ENCODE data around the gene EDDM3A.
"Not testable (repeated sequence)": the region's sequence is repeated elsewhere in the genome, so short reads cannot be mapped to it uniquely, and the experiment has no call there.

Gene EDDM3A

DNA sequence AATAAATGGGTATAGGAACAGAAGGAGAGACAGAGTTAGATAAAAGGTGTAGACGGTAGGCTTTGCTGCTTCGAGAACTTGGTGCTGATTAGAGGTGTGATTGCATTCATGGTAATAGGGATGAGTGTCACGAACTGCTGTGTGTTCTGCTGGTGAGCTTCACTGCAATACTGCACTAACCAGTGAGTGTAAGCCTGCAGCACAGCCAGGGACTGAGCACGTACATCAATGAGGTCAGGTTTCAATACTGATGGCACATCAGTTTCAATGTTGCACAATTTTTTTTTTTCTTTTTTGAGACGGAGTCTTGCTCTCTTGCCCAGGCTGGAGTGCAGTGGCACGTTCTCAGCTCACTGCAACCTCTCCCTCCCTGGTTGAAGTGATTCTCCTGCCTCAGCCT lies 24.9 kb upstream of the EDDM3A start:
- TF ChIP-seq, protein P1, sequence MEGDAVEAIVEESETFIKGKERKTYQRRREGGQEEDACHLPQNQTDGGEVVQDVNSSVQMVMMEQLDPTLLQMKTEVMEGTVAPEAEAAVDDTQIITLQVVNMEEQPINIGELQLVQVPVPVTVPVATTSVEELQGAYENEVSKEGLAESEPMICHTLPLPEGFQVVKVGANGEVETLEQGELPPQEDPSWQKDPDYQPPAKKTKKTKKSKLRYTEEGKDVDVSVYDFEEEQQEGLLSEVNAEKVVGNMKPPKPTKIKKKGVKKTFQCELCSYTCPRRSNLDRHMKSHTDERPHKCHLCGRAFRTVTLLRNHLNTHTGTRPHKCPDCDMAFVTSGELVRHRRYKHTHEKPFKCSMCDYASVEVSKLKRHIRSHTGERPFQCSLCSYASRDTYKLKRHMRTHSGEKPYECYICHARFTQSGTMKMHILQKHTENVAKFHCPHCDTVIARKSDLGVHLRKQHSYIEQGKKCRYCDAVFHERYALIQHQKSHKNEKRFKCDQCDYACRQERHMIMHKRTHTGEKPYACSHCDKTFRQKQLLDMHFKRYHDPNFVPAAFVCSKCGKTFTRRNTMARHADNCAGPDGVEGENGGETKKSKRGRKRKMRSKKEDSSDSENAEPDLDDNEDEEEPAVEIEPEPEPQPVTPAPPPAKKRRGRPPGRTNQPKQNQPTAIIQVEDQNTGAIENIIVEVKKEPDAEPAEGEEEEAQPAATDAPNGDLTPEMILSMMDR (conservative IDR thresholded peaks at IDR 0.05) = no peak

DNA sequence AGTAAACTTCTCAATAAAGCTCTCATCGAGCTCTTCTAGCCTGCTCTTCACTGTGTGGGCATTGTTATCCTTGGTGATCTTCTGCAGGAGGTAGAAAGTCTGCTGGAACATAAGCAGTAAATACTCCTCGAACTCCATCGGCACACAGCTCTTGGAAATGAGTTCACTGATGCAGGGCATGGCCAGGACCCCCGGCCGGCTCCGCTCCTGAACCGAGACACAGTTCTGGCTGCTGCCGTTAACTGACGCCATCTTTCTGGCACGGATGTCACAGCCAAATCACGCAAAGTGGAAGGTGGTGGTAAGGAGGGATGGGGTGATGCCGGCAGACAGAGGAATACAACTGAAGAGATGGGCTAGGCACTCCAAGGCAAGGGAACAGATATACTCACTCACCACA lies 23.7 kb upstream of the EDDM3A start:
- H3K27ac ChIP-seq = no peak overlapping the region
- TF ChIP-seq, protein P1 (conservative IDR thresholded peaks at IDR 0.05) = no peak

More for the DNA sequence above, 24.9 kb upstream of the EDDM3A start:
- H3K27ac ChIP-seq = peak overlapping the region; percentile 93

DNA sequence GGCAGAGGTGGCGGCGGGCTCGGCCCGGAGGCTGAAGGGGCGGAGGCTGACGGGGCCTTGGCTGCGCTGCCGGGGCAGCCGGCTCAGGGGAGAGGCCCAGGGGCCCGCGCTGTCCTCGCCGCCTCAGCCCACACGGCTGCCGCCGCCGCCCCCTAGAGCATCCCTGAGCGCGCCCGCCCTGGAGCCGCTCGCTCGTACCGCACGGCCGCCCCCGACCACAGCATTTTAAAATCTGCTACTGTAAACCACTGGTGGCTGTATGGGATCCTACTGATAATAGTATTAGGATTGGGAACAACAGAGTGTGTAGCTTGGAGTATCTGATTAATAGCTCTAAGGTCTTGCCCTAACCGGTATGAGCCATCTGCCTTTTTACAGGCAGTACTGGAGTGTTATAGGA lies 22.2 kb upstream of the EDDM3A start:
- TF ChIP-seq, protein P1 (conservative IDR thresholded peaks at IDR 0.05) = no peak
- no peak overlapping the region for H3K27ac ChIP-seq

DNA sequence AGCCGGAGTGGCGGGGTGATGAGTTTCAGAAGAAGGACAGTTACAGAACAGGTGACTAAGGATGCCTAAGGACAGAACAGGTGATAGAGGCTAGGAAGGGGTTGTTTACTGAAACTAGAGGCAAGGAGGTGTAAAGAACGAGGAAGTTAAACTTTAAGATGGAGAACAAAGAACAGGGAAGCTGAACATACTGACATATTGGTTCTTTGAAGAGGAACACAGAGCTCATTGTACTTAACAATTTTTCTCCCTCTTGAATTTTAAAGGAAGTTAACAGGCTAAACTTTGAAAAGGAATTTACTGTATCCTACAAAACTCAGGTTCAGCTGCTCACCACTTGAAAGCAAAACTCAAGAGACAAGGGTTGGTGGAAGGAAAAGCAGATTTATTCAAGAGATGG lies 19.6 kb upstream of the EDDM3A start:
- not testable (repeated sequence) for H3K27ac ChIP-seq

DNA sequence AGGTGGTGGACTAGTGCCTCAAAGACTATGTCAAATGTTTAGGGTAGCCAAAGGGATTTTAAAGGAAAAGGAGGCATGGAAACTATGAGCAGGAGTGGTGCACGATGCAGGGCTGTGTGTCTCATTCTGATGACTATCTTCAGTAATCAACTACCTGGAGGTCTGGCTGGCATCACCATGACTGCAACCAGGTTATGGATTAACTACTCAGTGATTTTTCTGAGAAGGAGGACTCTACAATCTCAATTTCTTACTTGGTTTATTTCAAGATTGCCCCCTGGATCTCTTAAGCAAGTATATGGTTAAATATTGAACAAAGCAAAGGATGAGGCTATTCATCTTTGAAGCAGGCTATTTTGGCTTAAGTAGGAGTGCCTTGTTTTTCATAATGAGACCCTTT lies 19.2 kb upstream of the EDDM3A start:
- TF ChIP-seq, protein P1 (conservative IDR thresholded peaks at IDR 0.05) = no peak

DNA sequence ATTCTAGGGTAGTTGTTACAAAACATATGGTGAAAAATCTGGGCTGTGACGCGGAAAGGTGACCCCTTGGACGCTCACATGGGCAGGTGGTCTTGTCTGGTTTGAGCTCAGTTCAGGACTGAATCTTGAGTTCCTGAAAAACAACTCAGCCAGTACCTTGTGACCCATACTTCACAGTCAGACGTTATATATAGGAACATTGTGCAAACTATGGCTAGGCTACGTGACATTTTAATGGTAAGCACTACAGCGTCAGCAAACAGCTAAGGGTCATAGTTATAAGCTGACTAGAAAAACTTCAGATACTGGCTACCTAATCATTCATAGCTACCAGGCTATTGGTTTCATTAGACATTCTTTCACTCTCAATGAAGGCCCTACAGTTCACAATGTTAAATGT lies 14.8 kb upstream of the EDDM3A start:
- H3K27ac ChIP-seq = no peak overlapping the region
- TF ChIP-seq, protein P1 (conservative IDR thresholded peaks at IDR 0.05) = no peak

More for the DNA sequence above, 19.2 kb upstream of the EDDM3A start:
- H3K27ac ChIP-seq = no peak overlapping the region

DNA sequence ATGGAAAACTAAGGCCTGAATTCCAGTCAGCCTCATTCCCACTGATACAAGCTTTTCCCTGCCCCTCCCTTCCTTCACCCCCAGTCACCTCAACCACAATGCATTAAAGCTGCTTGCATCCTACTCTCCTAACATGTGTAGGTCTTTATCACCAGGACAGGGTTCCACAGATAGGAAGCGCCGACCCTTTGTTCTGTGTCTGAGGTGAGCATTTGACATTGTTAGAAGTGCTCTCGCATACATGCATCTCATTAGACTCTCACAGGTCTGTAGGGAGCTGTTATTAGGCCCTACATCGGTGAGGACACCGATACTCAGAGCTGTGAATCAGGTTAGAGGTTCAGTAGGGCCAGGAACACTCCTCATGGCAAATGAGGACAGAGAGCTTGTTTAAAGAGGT lies 13.2 kb upstream of the EDDM3A start:
- TF ChIP-seq, protein P1 (conservative IDR thresholded peaks at IDR 0.05) = no peak
- no peak overlapping the region for H3K27ac ChIP-seq

DNA sequence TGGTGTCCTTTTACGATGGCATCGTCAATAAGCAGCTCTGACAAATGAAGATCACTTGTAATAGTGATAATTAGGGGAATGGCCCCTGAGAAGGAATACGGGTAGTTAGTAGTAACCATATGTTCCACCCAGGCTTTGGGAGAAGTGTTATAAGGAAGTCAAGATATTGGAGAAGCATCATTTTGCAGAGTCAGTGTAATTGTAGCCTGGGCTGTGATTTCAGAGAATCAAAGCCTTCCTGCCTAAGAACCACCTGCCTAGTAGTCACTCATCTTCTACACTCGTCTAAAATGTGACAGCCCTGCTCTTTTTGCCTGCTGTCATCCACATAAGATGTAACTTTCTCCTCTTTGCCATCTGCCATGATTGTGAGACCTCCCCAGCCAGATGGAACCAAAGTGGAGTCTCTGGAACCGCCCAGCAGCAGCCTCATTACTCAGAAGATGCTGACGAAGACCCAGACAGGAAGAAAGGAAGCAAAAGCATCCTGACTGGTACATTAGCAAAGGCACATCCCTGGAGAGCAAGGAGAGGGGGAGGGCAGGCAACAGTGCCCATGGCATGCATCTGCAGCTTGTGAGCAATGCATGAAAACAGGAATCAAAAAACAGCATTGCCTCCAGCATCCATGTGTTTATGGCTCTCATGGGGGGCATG lies 12.6 kb upstream of the EDDM3A start:
- TF ChIP-seq, protein P1 (conservative IDR thresholded peaks at IDR 0.05) = no peak
- H3K27ac ChIP-seq = no peak overlapping the region
